Adrenal gland (tissue), 5 donors: ENCODE measurements around the gene SP6.

Source experiments
- POLR2A ChIP-seq, 2 donors: fragments of 450-650 bp; IDR thresholded peaks; one replicate each; pipeline ENCODE4 v1.6.1; 2017; ENCODE audit warnings: antibody characterized with exemption in 2 of 2, mild to moderate bottlenecking in 2 of 2, moderate library complexity in 1 of 2
- TF ChIP-seq, protein P1 (sequence below), 6 experiments: fragments of 450-650 bp in 4 of 6; fragments of 200-600 bp in 2 of 6; sonication (generic) in 1 of 6; IDR thresholded peaks; 1 replicate in 5 of 6; 2 replicates in 1 of 6; pipeline versions ENCODE4 v1.5.1 to v1.8.0; 2016 to 2021; ENCODE audit warnings: antibody characterized with exemption in 6 of 6, mild to moderate bottlenecking in 2 of 6, moderate library complexity in 1 of 6
- donor health status: DM: no; HTN: no; CAD: no.

DNA sequence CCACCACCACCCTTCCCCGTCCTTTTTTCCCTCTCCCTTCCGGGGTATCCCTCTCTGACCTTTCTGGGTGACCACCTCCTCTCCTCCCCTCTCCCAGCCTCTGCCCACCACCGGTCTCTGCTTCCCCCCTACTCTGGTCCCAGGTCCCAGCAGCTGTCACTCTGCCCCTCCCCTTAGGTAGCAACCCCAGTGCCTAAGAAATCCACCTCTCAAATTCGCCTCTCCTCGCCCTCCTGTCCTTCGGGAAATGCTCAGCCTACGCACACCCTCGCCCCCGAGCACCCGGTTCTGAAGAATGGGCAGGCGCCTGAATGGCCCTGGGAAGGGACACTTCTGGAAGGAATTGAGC, 775 bp upstream of the SP6 start:
- TF ChIP-seq POLR2A (IDR thresholded peaks at IDR 0.05) = no peak
- TF ChIP-seq, protein P1, sequence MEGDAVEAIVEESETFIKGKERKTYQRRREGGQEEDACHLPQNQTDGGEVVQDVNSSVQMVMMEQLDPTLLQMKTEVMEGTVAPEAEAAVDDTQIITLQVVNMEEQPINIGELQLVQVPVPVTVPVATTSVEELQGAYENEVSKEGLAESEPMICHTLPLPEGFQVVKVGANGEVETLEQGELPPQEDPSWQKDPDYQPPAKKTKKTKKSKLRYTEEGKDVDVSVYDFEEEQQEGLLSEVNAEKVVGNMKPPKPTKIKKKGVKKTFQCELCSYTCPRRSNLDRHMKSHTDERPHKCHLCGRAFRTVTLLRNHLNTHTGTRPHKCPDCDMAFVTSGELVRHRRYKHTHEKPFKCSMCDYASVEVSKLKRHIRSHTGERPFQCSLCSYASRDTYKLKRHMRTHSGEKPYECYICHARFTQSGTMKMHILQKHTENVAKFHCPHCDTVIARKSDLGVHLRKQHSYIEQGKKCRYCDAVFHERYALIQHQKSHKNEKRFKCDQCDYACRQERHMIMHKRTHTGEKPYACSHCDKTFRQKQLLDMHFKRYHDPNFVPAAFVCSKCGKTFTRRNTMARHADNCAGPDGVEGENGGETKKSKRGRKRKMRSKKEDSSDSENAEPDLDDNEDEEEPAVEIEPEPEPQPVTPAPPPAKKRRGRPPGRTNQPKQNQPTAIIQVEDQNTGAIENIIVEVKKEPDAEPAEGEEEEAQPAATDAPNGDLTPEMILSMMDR (IDR thresholded peaks at IDR 0.05) = no peak
